Choroid plexus epithelial cell (primary cell): ENCODE measurements around the gene ZNF213.

Experiments
- DNase-seq: peaks from one replicate; pipeline ENCODE4 v3.0.0-alpha.2; 2010; ENCODE audit warnings: low read depth
- H3K4me3 ChIP-seq: 2 replicates; pipeline ENCODE4 v1.5.1; 2011; ENCODE audit warnings: low read depth, mild to moderate bottlenecking, control low read depth, low read length, moderate library complexity
- TF ChIP-seq, protein P1 (sequence below): conservative IDR thresholded peaks from 2 replicates; pipeline ENCODE4 v1.5.1; 2011; ENCODE audit warnings: low read depth, mild to moderate bottlenecking, control low read depth, inconsistent platforms, low read length, moderate library complexity

Gene ZNF213

DNA sequence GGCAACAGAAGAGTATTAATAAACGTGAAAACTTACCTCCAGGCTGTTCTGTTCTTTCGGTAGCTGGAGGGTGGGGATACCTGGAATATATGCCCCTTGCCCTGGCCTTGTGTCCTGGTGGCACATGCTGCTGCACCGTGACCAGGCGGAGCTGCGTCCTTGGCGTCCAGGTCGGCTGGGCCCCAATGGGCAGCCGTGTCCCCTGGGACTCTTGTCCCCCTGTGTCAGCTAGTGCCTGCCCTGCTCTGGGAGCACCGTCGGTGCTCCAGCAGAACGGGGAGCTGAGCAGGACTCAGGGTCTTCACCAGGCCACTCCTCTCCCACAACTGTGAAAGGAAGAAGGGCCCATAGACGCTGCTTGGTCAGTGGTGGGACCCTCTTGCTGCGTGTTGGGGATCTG lies 7.9 kb downstream of the ZNF213 start:
- no peak overlapping the region for H3K4me3 ChIP-seq
- TF ChIP-seq, protein P1, sequence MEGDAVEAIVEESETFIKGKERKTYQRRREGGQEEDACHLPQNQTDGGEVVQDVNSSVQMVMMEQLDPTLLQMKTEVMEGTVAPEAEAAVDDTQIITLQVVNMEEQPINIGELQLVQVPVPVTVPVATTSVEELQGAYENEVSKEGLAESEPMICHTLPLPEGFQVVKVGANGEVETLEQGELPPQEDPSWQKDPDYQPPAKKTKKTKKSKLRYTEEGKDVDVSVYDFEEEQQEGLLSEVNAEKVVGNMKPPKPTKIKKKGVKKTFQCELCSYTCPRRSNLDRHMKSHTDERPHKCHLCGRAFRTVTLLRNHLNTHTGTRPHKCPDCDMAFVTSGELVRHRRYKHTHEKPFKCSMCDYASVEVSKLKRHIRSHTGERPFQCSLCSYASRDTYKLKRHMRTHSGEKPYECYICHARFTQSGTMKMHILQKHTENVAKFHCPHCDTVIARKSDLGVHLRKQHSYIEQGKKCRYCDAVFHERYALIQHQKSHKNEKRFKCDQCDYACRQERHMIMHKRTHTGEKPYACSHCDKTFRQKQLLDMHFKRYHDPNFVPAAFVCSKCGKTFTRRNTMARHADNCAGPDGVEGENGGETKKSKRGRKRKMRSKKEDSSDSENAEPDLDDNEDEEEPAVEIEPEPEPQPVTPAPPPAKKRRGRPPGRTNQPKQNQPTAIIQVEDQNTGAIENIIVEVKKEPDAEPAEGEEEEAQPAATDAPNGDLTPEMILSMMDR, result no peak
- no peak for DNase-seq

GRCh38 chr16:3143189-3143588 lies 8.4 kb downstream of the ZNF213 start:
- no peak for DNase-seq
- TF ChIP-seq, protein P1, result no peak
- H3K4me3 ChIP-seq, result no peak overlapping the region

- no peak for DNase-seq
- TF ChIP-seq, protein P1, result no peak
- H3K4me3 ChIP-seq, result no peak overlapping the region
Observed at GRCh38 chr16:3143598-3144320, 8.9 kb downstream of the ZNF213 start.

GRCh38 chr16:3144321-3144983 lies 9.6 kb downstream of the ZNF213 start:
- DNase-seq, result no peak
- TF ChIP-seq, protein P1, result no peak
- no peak overlapping the region for H3K4me3 ChIP-seq

DNA sequence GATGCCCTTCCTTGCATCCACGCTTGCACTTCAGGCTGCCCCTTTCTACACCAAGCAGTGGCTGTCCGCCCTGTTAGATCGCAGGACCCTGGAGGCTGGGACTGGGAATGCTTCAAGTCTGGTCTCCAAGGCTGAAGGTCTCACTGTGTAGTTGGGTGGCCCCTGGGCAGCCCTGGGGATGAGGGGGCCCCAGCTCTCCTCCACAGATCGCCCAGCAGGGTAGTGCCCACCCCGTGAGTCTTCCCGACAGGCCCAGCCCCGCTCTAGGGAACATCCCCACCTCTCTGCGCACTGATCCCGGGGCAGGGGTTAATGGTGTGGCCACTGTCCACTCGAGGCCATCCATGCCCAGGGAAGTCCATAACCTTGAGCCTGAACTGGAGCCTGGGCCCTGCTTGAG lies 10.3 kb downstream of the ZNF213 start:
- no peak for DNase-seq
- TF ChIP-seq, protein P1, result no peak
- H3K4me3 ChIP-seq, result no peak overlapping the region

- TF ChIP-seq, protein P1, result no peak
- no peak for DNase-seq
- H3K4me3 ChIP-seq, result no peak overlapping the region
Observed at GRCh38 chr16:3145660-3146059, 10.8 kb downstream of the ZNF213 start.
